K562 (cell line): ENCODE data around the gene C14orf180. TPM values are rescaled to one million over a fixed set of nuclear protein-coding genes. Genes with fewer than 3 reads are reported as not detected.

Experiments
- BCL6 ChIP-seq: fragments of 250-450 bp; sonication (Bioruptor Pico); IDR thresholded peaks from 2 replicates; pipeline ENCODE4 v1.4.0; 2020
- FOSL1 ChIP-seq: fragments of 200-800 bp; sonication (Bioruptor generic); conservative IDR thresholded peaks from 2 replicates; pipeline ENCODE4 v1.6.1; 2016; ENCODE audit warnings: missing genetic modification characterization, missing compliant biosample characterization
- GATAD2B ChIP-seq: fragments of 450-650 bp; IDR thresholded peaks from 2 replicates; pipeline ENCODE4 v1.6.1; 2017; ENCODE audit warnings: mild to moderate bottlenecking, borderline replicate concordance
- KLF1 ChIP-seq: fragments of 450-650 bp; IDR thresholded peaks from 2 replicates; pipeline ENCODE4 v1.6.1; 2016; ENCODE audit warnings: missing genetic modification characterization, missing compliant biosample characterization
- MAFK ChIP-seq: IDR thresholded peaks from 2 replicates; pipeline ENCODE4 v1.6.1; 2011; ENCODE audit warnings: low read length, improper control_type of control experiment
- TEAD4 ChIP-seq, 2 experiments: sonication (generic) in 1 of 2; formaldehyde crosslinking in 1 of 2; IDR thresholded peaks; 2 replicates each; pipeline versions ENCODE4 v1.6.1 to v1.8.0; 2012 to 2022; ENCODE audit warnings: borderline replicate concordance in 1 of 2, inconsistent platforms in 1 of 2, low read length in 1 of 2, mild to moderate bottlenecking in 1 of 2, missing genetic modification reagents in 1 of 2
- THRB ChIP-seq: fragments of 450-650 bp; formaldehyde crosslinking; conservative IDR thresholded peaks from 2 replicates; pipeline ENCODE4 v1.4.0; 2022; ENCODE audit warnings: mild to moderate bottlenecking, missing genetic modification characterization
- ZFP91 ChIP-seq: sonication (generic); formaldehyde crosslinking; IDR thresholded peaks from 2 replicates; pipeline ENCODE4 v1.8.0; 2022; ENCODE audit warnings: mild to moderate bottlenecking, missing genetic modification reagents
- ZNF395 ChIP-seq: fragments of 200-800 bp; sonication (Bioruptor generic); IDR thresholded peaks from 2 replicates; pipeline ENCODE4 v1.6.1; 2017; ENCODE audit warnings: missing genetic modification characterization, missing compliant biosample characterization
- polyA plus RNA-seq, 8 experiments: library from polyadenylated mRNA; depleted of rRNA in 4 of 8; stranded (reverse) in 5 of 8; unstranded in 3 of 8; fragments of >200 nt; fragmentation: Nextera tagmentation in 2 of 8; fragmentation: Illumina TruSeq in 1 of 8; extraction: Ambion mirVana in 2 of 8; extraction: Trizol in 1 of 8; gene quantifications; 2 replicates each; pipeline versions ENCODE4 v1.2.1 to v1.2.3, GENCODE V29; 2011 to 2014; ENCODE audit warnings: inconsistent platforms in 1 of 8, missing spikeins in 1 of 8
- total RNA-seq, 7 experiments: library from RNA; depleted of rRNA in 6 of 7; stranded (reverse); fragments of >200 nt in 6 of 7; fragmentation: Illumina TruSeq in 2 of 7; extraction: Trizol in 2 of 7; gene quantifications; 2 replicates each; pipeline versions ENCODE4 v1.2.1 to v1.2.3, GENCODE V29; 2011 to 2021; ENCODE audit warnings: low replicate concordance in 1 of 7

C14orf180 gene
- total and polyA plus RNA-seq, 9 of the 15 experiments (the other 6 are each of a cell fraction or from before 2014, with no cell fraction given), result not detected

GRCh38 chr14:104589338-104590195 is 10.0 kb downstream of the C14orf180 start (continued):
- TF ChIP-seq ZNF395 (no peak), TEAD4 (IDR thresholded peaks at IDR 0.05; ENCODE audit: low read length) (no peak), TEAD4 (CRISPR knock-in tag; IDR thresholded peaks at IDR 0.05; ENCODE audit: borderline replicate concordance) (no peak), FOSL1 (tag) (no peak), BCL6 (CRISPR knock-in tag) (no peak), ZFP91 (CRISPR knock-in tag) (no peak), KLF1 (tag) (no peak), THRB (CRISPR knock-in tag) (no peak), GATAD2B (no peak), MAFK (no peak)
